Cerebellar nuclear complex (tissue), 1 donor: ENCODE measurements around the gene IRAK1BP1.
"Not testable (repeated sequence)": the region's sequence is repeated elsewhere in the genome, so short reads cannot be mapped to it uniquely, and the experiment has no call there.

Experiments
- DNase-seq, 2 experiments: peaks; one replicate each; lab custom pipeline; 2025; lab: John Stamatoyannopoulos, UW

IRAK1BP1 gene

GRCh38 chr6:78889901-78890300 lies 22.6 kb downstream of the IRAK1BP1 start:
- not testable (repeated sequence) for DNase-seq

- DNase-seq = no peak
Measured at GRCh38 chr6:78896227-78896626, 28.9 kb downstream of the IRAK1BP1 start.

- DNase-seq = no peak
Measured at GRCh38 chr6:78908621-78909020, 41.3 kb downstream of the IRAK1BP1 start.

GRCh38 chr6:78909391-78909790 lies 42.0 kb downstream of the IRAK1BP1 start:
- DNase-seq = no peak

GRCh38 chr6:78910010-78910409 lies 42.7 kb downstream of the IRAK1BP1 start:
- no peak for DNase-seq

- no peak for DNase-seq
Measured at GRCh38 chr6:78910591-78911171, 43.3 kb downstream of the IRAK1BP1 start.

GRCh38 chr6:78911218-78911940 lies 44.0 kb downstream of the IRAK1BP1 start:
- no peak for DNase-seq

- no peak for DNase-seq
Measured at GRCh38 chr6:78916411-78916810, 49.1 kb downstream of the IRAK1BP1 start.

GRCh38 chr6:78917788-78918187 lies 50.4 kb downstream of the IRAK1BP1 start:
- no peak for DNase-seq

- not testable (repeated sequence) for DNase-seq
Measured at GRCh38 chr6:78921168-78921567, 53.8 kb downstream of the IRAK1BP1 start.

- DNase-seq = no peak
Measured at GRCh38 chr6:78925317-78925716, 58.0 kb downstream of the IRAK1BP1 start.

- DNase-seq = no peak
Measured at GRCh38 chr6:78935553-78935952, 68.2 kb downstream of the IRAK1BP1 start.

- DNase-seq = no peak
Measured at GRCh38 chr6:78936515-78936914, 69.2 kb downstream of the IRAK1BP1 start.

GRCh38 chr6:78942446-78942845 lies 75.1 kb downstream of the IRAK1BP1 start:
- no peak for DNase-seq

GRCh38 chr6:78947529-78947928 lies 80.2 kb downstream of the IRAK1BP1 start:
- no peak for DNase-seq

- DNase-seq = no peak
Measured at GRCh38 chr6:78947962-78948361, 80.6 kb downstream of the IRAK1BP1 start.

- DNase-seq = no peak
Measured at GRCh38 chr6:78948785-78949184, 81.4 kb downstream of the IRAK1BP1 start.

- DNase-seq = no peak
Measured at GRCh38 chr6:78952362-78952761, 85.0 kb downstream of the IRAK1BP1 start.
